ENCODE measurements around the gene STAC. TPM values are rescaled to one million over a fixed set of nuclear protein-coding genes. Genes with fewer than 3 reads are reported as not detected.

The STAC gene
- total RNA-seq, 1 donor from 2014 or later: 3.9 TPM

GRCh38 chr3:36591959-36592358, 211.7 kb downstream of the STAC start:
- no peak for TF ChIP-seq POLR2AphosphoS5 (IDR thresholded peaks at IDR 0.05; ENCODE audit: insufficient read depth in 1 of 2, low read depth in 1 of 2)
- no peak for TF ChIP-seq CTCF (IDR thresholded peaks at IDR 0.05)
- no peak for TF ChIP-seq POLR2A (IDR thresholded peaks at IDR 0.05)
- Histone ChIP-seq H3K4me1 (no peaks in the 10 kb centered on the region), H3K27ac (no peak overlapping the region), H3K4me3 (no peak overlapping the region), H3K9me3 (no peaks in the 10 kb centered on the region), H3K27me3 (no peaks in the 10 kb centered on the region), H3K36me3 (no peaks in the 10 kb centered on the region)
- DNase-seq (ENCODE audit: extremely low spot score in 2 of 2): no peak
- intact Hi-C loops (cut with DNase I): no loop called here

- Histone ChIP-seq H3K36me3 (no peaks in the 10 kb centered on the region), H3K27me3 (no peaks in the 10 kb centered on the region), H3K4me1 (no peaks in the 10 kb centered on the region), H3K27ac (no peak overlapping the region), H3K9me3 (no peaks in the 10 kb centered on the region), H3K4me3 (no peak overlapping the region)
- no peak for TF ChIP-seq CTCF (IDR thresholded peaks at IDR 0.05)
- no peak for TF ChIP-seq POLR2A (IDR thresholded peaks at IDR 0.05)
- no peak for TF ChIP-seq POLR2AphosphoS5 (IDR thresholded peaks at IDR 0.05; ENCODE audit: insufficient read depth in 1 of 2, low read depth in 1 of 2)
- intact Hi-C loops (cut with DNase I): no loop called here
- DNase-seq (ENCODE audit: extremely low spot score in 2 of 2): no peak
Measured at GRCh38 chr3:36595511-36595910, 215.2 kb downstream of the STAC start.

GRCh38 chr3:36596419-36596818, 216.1 kb downstream of the STAC start:
- no peak for DNase-seq (ENCODE audit: extremely low spot score in 2 of 2)
- no peak for TF ChIP-seq POLR2A (IDR thresholded peaks at IDR 0.05)
- TF ChIP-seq CTCF (IDR thresholded peaks at IDR 0.05): no peak
- no peak for TF ChIP-seq POLR2AphosphoS5 (IDR thresholded peaks at IDR 0.05; ENCODE audit: insufficient read depth in 1 of 2, low read depth in 1 of 2)
- no peaks in the 10 kb centered on the region for H3K4me1 ChIP-seq
- no peaks in the 10 kb centered on the region for H3K27me3 ChIP-seq
- no peaks in the 10 kb centered on the region for H3K36me3 ChIP-seq
- H3K27ac ChIP-seq: no peak overlapping the region
- no peak overlapping the region for H3K4me3 ChIP-seq
- intact Hi-C loops (cut with DNase I): no loop called here
- H3K9me3 ChIP-seq: no peaks in the 10 kb centered on the region

GRCh38 chr3:36597422-36597821, 217.1 kb downstream of the STAC start:
- DNase-seq (ENCODE audit: extremely low spot score in 2 of 2): no peak
- no peak overlapping the region for H3K4me3 ChIP-seq
- H3K4me1 ChIP-seq: no peaks in the 10 kb centered on the region
- intact Hi-C loops (cut with DNase I): no loop called here
- no peaks in the 10 kb centered on the region for H3K36me3 ChIP-seq
- H3K9me3 ChIP-seq: no peaks in the 10 kb centered on the region
- TF ChIP-seq CTCF (IDR thresholded peaks at IDR 0.05) (no peak), POLR2AphosphoS5 (IDR thresholded peaks at IDR 0.05; ENCODE audit: insufficient read depth in 1 of 2, low read depth in 1 of 2) (no peak)
- no peaks in the 10 kb centered on the region for H3K27me3 ChIP-seq
- no peak overlapping the region for H3K27ac ChIP-seq

Measured in vagina (tissue), 2 donors.